GM18907 (cell line): ENCODE data around the gene SLC4A8.

Experiments used
- ATAC-seq: cut with Tn5 transposase; IDR thresholded peaks from one replicate; pipeline ENCODE4 v1.9.1; 2021; ENCODE audit warnings: mild to moderate bottlenecking, moderate library complexity; ENCODE audit not compliant: unreplicated experiment

SLC4A8 gene

DNA sequence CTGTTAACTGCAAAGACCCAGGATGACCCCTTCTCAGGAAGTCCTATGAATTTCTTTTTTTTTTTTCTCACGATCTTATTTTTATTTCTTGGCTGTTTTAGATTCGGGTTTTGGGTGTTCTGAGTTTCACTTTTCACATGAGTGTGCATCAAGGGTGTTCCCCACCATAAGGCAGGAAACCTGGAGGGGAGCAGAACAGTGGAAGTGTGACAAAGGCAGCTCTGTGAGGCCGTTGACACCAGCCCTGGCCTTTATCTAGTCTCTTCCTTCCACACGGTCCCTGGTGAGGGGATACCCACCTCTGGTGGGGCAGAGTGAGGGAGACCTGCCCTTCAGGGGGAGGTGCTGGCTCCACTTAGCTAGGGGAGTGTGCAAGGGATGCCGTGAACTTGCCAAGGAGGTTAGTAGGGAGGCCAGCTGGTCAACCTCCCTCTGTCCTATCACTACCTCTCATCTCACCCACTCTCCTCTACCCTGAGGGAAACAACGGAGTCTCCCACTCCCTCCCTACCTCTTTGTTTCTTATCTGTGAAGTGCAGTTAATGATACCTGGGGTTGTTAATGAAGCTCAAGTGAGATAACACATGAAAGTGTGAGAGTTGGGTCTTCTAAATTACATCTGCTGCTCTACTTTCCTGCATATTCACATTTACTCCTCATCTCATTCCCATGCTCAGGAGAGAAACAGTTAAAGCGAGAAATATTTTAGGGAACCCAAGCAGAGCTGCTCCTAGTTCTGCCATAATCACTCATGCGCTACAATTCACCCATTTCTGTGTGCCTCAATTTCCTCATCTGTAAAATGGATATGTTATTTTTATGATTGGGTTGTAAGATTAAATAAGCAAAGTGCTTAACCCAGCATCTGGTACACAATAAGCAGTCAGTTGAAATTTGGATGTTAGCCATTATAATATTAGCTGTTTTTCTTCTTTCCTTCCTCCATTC is 29.1 kb upstream of the SLC4A8 start:
- peak; percentile 47 for ATAC-seq

DNA sequence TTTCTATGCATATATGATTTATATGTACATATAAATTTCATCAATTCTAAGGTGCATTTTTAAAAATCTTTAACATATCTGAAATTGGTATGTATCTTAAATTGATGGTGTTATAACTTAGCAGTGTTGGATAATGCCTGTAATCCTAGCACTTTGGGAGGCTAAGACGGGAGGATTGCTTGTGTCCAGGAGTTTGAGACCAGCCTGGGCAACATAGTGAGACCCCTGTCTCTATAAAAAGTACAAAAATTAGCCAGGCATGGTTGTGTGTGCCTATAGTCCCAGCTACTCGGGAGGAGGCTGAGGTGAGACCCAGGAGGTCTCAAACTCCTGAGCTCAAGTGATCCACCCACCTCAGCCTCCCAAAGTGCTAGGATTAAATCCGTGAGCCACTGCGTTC is 27.0 kb upstream of the SLC4A8 start:
- ATAC-seq = no peak

DNA sequence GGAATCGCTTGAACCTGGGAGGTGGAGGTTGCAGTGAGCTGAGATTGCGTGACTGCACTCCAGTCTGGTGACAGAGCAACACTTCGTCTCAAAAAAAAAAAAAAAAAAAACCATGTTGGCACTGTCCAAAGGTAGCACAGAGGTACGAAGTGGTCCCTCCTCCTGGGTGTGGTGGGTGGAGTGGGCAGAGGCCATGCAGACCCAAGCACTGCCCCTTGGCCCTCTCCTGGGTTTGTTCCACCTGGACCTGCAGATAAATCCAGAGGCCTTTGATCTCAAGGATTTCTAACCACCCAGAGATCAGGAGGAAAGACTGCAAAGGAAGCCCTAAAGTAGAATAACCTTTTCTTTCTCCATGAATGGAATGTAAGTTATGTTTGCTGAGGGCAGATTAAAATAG is 24.7 kb upstream of the SLC4A8 start:
- no peak for ATAC-seq

DNA sequence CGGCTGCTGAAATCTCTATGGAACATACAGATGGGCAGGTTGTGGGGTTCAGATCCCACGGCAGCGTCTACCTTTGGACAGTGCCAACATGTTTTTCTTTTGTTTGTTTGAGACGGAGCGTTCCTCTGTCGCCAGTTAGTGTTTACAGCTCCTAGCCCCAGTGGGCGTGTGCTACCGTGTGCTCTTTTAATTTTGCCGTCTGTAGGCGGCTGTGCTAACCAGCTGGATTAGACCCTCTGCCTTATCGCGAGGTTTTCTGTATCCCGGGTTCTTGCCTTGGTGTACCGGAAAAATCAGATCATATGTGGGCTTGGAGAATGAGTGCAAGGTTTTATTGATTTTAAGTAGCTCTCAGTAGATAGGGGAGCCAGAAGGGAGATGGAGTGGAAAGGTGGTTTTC is 23.6 kb upstream of the SLC4A8 start:
- ATAC-seq = no peak

DNA sequence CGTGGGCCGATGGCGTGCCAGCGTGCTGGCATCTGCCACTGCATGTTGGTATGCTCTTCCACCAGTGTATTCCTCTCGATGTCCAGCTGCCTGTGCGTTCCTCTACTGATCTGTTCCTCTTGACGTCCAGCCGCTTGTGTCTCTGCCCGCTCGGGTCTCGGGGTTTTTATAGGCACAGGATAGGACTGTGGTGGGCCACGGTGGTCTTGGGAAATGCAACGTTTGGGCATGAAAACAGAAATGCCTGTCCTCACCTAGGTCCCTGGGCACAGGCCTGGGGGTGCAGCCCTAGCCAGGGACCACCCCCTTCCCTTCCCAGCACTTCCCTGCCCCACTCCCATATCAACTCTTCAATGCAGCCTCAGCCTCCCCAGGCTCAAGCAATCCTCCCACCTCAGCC is 23.1 kb upstream of the SLC4A8 start:
- ATAC-seq = no peak

DNA sequence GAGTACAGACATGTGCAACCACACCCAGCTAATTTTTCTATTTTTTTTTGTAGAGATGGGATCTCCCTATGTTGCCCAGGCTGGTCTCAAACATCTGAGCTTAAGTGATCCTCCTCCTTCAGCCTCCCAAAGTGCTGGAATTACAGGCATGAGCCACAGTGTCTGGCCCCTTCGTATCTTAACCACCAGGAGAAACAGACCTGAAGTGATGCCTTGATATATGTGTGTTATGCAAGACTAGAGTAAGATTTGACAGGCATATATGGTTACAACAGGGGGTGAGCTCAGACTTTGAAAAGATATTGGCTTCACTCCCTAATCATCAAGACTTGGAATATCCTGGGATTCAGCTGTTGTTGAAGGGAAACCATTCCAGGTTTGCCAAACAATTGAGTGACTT is 22.7 kb upstream of the SLC4A8 start:
- ATAC-seq = no peak

DNA sequence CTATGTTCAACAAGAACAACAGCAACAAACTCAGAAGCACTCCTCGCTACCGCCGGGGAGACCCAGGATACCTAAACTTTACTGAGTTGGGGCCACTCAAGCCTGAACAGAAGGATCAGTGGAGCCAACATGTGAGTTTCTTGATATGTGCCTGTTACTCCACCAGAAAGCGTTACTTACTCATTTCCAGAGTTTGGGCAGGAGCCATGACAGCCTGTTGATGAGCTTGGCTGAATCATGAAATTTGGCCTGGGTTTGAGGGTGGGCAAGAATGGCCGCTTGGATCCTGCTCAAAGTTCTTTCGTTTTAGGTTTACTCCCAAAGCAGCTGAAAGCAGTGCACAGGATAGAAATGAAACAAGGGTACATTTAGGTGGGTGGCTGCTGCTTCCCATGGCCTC is 21.5 kb upstream of the SLC4A8 start:
- no peak for ATAC-seq

DNA sequence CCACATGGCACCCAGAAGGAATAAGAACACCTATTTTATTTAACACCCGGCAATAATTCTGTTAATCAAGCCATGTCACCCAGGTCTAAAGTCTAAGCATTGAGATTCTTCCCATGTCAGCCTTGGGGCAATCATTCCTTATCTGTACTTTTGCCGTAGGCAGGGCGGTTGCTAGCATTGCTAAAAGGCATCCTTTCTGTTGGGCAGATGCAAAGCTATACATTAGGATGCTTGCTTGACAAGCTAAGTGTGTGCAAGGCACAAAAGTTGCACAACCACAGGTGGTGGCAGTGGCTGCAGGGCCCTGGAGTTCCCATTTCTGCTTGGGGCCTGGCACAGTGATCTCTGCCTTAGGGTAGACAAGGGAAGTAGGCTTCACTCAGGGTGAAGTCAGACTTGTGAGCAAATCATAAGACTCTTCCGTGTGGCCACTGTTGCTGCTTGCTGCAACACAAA is 20.9 kb upstream of the SLC4A8 start:
- no peak for ATAC-seq

DNA sequence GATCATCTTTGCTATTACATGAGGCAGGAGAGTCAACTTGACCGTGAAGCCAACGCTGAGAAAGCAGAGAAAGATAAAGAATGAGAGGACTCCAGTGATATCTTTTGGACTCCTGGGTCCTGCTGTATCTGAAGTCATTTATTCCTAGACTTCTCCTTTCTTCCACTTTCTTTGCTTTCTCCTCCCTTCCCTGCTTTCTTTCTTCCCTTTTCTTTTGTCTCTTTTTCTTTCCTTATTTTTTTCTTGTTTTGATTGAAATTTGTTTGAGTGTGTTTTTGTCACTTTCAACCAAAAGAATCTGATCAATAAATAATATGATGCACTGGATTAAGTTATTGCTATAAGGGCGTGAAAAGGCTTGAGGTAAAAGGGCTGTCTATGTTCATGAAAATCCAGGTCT is 20.0 kb upstream of the SLC4A8 start:
- ATAC-seq = no peak

DNA sequence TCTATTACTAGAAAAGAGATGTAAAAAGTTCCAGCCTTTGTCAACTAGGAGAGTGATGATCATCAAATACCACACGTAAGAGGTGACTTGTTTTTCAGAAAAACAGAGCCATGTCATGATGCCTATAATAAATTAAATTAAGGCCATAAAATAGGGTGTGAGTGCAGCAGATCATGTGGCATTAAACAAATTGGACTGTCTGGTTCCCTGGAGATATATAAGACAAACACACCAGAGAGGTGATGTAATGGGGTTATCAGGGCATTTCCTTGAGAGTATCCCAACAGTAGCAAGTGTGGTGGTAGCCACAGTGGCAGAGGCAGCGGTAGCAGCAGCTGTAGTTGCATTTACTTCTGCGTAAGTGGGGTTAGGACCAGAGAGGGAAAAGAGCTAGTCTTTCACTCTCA is 18.8 kb upstream of the SLC4A8 start:
- no peak for ATAC-seq

DNA sequence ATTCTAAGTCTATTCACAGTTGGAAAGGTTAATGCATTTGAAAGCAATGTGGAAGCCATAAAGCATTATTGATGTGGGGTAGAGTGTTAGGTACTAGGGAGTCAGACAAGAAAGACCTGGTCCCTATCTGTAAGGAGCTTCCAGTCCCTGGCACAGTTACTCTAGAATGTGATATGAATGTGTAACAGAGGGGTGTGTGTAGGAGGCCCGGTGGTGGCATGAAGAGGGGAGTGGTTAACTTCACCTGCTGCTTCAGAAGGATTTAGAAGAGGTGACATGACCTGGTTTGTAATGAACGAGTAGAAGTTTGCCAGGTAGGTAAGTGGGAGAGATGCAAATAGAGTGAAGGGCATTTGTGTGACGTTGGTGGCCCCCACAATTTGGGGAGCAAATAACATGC is 18.3 kb upstream of the SLC4A8 start:
- ATAC-seq = no peak

DNA sequence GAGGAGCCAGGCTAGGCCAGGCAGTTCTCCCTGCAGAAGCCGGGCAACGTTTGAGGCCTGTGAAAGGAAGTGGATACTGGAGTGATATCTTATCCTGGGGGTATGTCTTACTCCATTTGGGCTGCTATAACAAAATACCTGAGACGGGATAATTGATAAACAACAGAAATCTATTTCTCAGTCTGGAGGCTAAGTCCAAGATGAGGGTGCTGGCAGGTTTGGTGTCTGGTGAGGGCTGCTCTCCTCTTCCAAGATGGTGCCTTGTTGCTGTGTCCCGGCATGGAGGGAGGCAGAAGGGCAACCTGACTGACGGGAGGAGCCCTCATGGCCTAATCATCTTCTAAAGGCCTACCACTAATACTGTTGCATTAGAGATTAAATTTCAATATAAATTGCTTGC is 17.8 kb upstream of the SLC4A8 start:
- ATAC-seq = no peak

DNA sequence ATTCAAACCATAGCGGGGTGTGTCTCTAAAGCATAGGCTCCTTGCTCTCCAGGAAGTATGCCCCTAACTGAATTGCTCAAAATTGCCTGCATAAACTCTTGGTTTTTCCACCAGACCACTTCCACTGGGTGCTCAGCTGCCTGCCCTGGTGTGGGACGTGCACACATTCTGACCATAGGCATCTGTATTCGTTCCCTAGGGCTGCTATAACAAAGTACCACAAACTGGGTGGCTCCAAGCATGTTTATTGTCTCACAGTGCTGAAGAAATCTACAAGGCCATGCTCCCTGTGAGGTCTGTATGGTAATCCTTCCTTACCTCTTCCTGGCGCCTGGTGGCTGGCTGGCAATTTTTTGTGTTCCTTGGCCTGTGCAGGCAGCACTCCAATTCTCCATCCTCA is 17.0 kb upstream of the SLC4A8 start:
- no peak for ATAC-seq

DNA sequence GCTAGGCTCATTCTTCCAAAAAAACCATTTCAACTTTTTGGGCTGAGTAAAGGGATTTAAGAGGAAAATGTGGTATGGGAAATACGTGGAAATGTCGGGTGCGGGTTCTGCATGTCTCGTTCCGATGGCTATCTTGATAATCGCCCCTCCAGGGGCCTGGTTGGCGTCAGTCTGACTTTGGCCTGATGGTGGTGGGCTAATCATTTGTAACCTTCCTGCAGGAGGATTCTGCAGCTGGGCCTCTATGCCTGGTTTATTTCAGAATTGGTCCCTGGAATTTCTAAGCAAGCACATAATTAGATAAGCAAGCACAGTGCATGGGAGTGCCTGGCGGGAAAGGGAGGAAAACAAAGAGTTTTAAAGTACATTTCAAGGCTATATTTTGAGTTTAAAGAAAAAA is 14.8 kb upstream of the SLC4A8 start:
- no peak for ATAC-seq

DNA sequence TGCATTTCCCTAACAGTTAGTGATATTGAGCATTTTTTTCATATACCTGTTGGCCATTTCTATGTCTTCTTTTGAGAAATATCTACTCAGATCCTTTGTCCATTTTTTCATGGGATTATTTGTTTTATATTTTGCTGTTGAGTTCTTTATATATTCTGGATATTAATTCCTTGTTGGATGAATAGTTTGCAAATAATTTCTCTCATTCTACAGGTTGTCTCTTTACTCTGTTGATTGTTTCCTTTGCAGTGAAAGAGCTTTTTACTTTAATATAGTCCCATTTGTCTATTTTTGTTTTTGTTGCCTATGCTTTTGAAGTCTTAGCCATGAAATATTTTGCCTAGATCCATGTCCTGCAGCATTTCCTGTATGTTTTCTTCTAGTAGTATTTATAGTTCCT is 11.5 kb upstream of the SLC4A8 start:
- ATAC-seq = no peak

DNA sequence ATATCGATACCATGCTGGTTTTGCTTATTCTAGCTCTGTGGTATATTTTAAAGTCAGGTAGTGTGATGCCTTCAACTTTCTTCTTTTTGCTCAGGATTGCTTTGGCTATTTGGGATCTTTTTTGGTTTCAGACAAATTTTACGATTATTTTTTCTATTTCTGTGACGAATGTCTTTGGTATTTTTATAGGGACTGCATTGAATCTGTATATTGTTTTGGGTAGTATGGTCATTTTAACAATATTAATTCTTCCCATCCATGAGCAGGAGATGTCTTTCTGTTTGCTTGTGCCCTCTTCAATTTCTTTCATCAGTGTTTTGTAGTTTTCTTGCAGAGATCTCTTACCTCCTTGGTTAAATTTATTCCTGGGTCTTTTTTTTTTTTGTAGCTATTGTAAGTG is 10.8 kb upstream of the SLC4A8 start:
- no peak for ATAC-seq

DNA sequence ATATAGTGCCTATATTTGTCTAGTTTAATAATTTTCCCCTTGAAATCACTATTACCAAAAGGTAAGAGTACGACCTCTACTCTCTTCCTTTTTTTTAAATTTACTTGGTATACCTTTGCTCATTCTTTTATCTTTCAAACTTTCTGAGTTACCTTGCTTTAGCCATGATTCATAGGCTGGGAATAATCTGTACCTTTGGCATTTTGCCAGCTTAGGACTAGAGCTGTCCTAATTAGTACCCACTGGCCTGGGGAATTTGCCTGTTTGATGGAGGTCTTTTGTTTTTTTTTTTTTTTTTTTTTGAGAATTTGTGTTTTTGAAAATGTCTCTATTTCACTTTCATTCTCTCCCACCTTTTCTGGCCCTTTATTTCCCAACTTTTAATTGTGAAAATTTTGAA is 8.7 kb upstream of the SLC4A8 start:
- ATAC-seq = no peak

DNA sequence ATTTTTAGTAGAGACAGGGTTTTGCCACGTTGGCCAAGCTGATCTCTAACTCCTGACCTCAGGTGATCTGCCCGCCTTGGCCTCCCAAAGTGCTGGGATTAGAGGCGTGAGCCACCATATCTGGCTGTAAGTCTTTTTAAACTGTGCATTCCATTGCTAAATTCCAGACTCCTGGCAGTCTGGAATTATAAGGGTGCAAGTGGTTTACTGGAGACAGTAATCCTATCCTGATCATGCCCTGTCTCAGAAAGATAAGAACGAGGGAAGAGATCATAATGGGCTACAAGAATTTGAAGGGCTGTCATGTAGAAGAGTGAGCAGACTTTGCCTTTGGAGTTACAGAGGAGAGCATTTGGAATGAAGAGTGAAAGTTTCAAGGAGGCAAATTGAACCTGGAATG is 6.8 kb upstream of the SLC4A8 start:
- ATAC-seq = no peak

DNA sequence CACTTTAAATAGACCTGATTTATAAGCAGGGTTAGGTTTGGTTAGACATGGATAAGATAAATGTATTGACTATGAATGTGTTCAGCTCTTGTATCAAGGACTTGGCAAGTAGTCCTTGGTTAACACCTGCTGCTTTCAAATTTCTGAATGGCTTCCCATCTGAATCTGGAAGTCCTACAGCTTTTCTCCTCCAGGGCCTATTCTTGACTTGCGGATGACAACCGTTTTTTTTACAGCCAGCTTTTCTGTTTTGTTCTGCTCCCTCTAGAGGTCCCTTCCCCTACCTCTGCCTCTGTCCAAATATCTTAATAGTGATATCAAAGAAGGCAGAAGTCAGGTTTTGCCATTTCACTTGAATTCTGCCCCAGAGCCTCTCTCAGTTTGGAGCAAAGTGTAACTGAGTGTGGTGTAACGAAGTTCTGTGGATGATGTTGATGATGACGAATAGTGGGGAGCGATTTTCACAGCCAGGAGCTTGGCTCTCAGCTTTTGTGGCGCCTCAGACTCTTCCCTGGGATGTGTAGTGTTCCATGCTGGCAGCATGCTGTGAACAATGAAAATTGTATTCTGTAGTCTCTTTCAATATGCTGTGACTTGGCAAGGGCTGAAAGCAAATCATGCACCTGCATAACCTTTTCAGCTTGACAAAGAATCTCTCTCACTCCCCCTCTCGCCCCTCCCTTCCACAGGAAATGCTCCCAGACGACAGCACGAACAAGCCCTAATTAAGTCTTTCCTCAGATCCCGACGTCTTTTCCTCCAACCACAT is 5.0 kb upstream of the SLC4A8 start:
- ATAC-seq = no peak

DNA sequence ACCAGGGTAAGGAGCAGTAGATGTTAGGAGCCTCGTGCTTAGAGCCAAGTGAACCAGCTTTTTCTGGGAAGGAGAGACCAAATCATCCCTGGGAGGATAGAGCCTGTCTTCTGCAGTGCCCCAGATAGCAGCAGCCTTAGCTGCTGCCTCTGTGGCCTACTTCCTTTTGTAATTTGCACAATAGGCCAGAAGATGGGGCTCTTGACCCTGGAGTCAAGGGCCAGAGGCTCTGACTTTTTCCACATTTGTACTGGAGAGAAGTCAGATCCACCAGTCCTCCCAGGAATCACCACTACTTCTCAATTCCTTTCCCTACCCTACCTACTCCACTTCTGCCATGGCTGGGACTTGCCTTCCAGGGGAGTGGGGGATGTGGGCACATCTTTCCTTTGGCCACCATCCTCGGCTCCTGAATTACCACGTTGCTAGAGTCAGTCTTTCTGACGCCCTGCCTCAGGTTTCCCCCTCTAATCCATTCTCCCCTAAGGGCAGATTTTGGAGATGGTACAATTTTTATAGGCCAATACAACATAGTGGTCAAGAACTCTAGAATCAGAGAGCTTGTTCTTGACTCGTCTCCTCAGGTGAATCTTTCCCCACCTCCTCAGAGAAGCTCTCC is 3.3 kb upstream of the SLC4A8 start:
- ATAC-seq = no peak

DNA sequence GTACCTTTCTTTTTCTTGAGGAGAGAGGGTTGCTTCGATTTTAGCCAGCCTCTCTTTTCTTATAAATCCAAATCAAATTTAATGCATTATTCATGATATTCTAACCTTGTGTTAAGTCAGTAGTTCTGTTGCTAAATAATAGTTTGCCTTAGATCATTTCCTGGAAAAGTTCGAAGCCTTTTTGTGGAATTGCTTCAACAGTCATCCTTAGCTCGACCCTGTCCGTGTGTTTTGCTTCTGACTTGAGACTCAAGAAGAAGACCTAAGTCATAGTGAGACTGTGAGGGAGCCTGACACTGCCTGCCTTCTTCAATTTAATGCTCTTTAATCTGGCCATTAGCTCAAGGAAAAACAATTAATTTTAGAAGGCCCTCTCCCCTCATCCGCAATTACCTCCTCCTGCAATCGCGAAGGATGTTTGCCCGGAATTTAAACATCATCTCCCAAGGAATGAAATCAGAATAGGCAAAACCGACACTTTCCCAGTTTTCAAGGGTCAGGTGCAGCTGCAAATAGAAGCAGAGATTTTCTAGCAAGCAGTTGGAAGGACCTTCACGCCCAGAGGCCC is 453 bp upstream of the SLC4A8 start:
- ATAC-seq = no peak
